Brain microvascular endothelial cell (primary cell): Measurements from ENCODE around the gene FDXACB1.
A peak's percentile ranks its signal among the peaks of the same experiment; 100 is the strongest.

Source experiments
- DNase-seq: peaks from one replicate; pipeline ENCODE4 v3.0.0-alpha.2; 2020
- H3K27ac ChIP-seq: fragments of 250-450 bp; sonication (Bioruptor Pico); 2 replicates; pipeline ENCODE4 v1.5.1; 2020; ENCODE audit warnings: mild to moderate bottlenecking, moderate library complexity
- H3K27me3 ChIP-seq: fragments of 250-450 bp; sonication (Bioruptor Pico); replicated peaks from 2 replicates; pipeline ENCODE4 v1.5.1; 2020; ENCODE audit warnings: mild to moderate bottlenecking
- H3K36me3 ChIP-seq: fragments of 250-450 bp; sonication (Bioruptor Pico); replicated peaks from 2 replicates; pipeline ENCODE4 v1.5.1; 2020; ENCODE audit warnings: mild to moderate bottlenecking
- H3K4me3 ChIP-seq: 2 replicates; pipeline ENCODE4 v1.5.1; 2011; ENCODE audit warnings: low read depth, mild to moderate bottlenecking, control low read depth, low read length, moderate library complexity
- in situ Hi-C: cut with HindIII; loops from 2 replicates; pipeline ENCODE4 v1.10.0; 2017; ENCODE audit warnings: low sequenced_read_pairs, low pct_ligation_motif_present
- TF ChIP-seq, protein P1 (sequence below): IDR thresholded peaks from 2 replicates; pipeline ENCODE4 v1.5.1; 2011; ENCODE audit warnings: low read depth, mild to moderate bottlenecking, moderate library complexity, low read length, control low read depth, inconsistent platforms; ENCODE audit errors: missing control alignments

FDXACB1 gene

DNA sequence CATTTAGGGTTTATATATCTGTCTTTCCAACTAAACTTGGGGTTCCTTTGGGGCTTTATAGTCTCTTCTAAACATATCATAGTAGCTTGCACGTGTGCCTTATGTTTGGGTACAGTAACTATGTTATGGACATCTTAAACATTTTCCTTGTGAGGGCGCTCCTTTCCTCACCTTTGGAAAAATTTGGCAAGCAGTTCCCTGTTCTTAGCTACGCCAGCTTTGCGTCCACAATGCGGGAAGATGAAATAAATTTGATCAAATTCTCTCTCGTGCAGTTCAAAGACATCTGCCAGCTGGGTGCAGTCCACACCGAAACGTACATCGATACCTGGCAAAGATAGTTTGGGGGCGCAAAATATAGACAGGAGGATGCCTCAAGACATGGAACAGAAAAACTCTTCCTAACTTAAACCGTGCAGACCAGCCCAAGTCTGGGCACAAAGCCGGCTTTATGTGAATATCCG is 548 bp downstream of the FDXACB1 start:
- DNase-seq: no peak

DNA sequence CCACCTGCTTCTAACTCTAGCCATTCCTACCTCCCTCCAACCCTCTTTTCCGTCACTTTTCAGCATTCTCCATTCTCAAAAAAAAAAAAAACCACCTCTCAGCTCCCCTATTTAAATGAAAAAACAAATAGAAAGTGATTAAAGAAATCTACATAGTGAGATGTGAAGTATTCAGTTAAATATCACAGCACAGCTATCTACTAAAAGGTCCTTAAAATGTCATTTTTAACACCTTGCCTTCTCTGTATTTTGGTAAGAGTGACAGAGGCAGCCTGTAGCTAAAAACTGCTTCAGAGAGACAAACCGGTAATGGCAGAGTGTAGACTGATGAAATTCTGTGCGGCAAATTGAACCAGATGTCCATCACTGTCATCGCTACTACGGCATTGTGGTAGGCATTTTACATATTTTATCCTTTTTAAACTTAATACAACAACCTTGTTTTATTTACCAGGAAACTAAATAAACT is 7.2 kb downstream of the FDXACB1 start:
- DNase-seq: no peak
- in situ Hi-C loops: no loop called here
- peak overlapping the region; percentile 87 for H3K4me3 ChIP-seq
- no peaks in the 10 kb centered on the region for H3K27me3 ChIP-seq
- peak overlapping the region; percentile 84 for H3K27ac ChIP-seq
- TF ChIP-seq, protein P1, sequence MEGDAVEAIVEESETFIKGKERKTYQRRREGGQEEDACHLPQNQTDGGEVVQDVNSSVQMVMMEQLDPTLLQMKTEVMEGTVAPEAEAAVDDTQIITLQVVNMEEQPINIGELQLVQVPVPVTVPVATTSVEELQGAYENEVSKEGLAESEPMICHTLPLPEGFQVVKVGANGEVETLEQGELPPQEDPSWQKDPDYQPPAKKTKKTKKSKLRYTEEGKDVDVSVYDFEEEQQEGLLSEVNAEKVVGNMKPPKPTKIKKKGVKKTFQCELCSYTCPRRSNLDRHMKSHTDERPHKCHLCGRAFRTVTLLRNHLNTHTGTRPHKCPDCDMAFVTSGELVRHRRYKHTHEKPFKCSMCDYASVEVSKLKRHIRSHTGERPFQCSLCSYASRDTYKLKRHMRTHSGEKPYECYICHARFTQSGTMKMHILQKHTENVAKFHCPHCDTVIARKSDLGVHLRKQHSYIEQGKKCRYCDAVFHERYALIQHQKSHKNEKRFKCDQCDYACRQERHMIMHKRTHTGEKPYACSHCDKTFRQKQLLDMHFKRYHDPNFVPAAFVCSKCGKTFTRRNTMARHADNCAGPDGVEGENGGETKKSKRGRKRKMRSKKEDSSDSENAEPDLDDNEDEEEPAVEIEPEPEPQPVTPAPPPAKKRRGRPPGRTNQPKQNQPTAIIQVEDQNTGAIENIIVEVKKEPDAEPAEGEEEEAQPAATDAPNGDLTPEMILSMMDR: no peak
- H3K36me3 ChIP-seq: peaks cover 9% of the 10 kb centered on the region

More for the DNA sequence above, 548 bp downstream of the FDXACB1 start:
- Histone ChIP-seq H3K27me3 (no peaks in the 10 kb centered on the region), H3K27ac (peak overlapping the region; percentile 96), H3K36me3 (peaks cover 2% of the 10 kb centered on the region), H3K4me3 (peak overlapping the region; percentile 89)
- in situ Hi-C loops: no loop called here
- TF ChIP-seq, protein P1: no peak

DNA sequence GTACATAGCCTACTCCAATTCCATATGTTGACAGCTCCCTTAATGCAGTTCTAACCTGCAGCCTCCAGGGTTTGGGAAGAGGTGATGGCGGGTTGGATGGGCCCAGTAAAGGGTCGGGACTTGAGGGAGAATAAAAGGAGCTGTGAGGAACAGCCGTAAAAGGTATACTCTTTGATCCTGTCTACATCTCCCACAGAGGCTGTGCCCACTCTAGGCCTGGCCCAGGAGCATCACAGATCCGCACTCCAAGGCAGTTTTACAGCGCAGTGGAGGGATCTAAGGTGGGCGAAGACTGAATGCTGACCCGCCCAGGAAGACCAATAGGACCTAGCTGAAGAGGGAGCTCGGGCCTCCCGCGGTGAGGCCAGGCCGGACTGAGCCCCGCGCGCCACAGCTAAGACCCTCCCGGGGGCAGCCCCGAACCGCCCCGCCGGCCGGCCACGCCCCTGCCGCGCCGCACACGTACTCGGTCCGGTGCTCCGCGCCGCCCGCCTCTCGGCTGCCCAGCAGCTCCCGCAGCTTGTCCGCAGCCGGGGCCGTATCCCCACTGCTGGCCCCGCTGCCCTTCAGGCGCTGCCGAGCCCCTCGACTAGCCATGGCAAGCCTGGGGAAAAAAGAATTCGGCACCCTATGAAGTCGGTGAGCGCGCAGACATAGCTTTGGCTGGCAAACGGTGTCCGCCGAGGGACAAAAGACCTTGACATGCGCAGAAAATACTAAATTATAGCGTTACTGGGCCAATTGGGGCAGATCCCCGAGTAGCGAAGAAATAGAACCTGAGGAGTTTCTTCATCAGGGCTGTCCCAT is 7.9 kb downstream of the FDXACB1 start, which contains the start of gene ALG9:
Gene ALG9, minus strand, starts transcription at position 696 of the 807 bp plus-strand sequence. Its CDS starts 99 bp downstream, at position 597.
- TF ChIP-seq, protein P1: peak; percentile 59
- Histone ChIP-seq H3K27ac (peak within 1 kb of the TSS; percentile 84), H3K4me3 (peak within 1 kb of the TSS; percentile 87), H3K27me3 (no peaks in the 10 kb centered on the region), H3K36me3 (peaks cover 11% of the 10 kb centered on the region)
- peak; percentile 85 for DNase-seq
- in situ Hi-C loops: no loop called here

DNA sequence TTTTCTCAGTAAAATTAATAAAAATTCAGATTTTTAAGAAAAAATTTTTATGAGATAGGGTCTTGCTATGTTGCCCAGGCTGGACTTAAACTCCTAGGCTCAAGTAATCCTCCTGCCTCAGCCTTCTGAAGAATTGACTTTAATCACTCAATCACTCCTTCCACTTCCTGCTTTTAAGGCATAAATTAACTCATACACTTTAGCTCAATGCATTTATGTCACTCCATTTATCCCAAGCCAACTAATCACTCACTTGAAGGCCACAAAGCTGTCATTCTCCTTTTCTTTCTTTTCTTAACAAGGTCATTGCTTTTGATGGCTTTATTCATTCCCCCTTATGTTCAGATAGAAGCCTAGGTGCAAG is 8.5 kb downstream of the FDXACB1 start:
- peak overlapping the region; percentile 87 for H3K4me3 ChIP-seq
- in situ Hi-C loops: no loop called here
- H3K27me3 ChIP-seq: no peaks in the 10 kb centered on the region
- H3K36me3 ChIP-seq: peaks cover 13% of the 10 kb centered on the region
- DNase-seq: no peak
- TF ChIP-seq, protein P1: no peak
- no peak overlapping the region for H3K27ac ChIP-seq

DNA sequence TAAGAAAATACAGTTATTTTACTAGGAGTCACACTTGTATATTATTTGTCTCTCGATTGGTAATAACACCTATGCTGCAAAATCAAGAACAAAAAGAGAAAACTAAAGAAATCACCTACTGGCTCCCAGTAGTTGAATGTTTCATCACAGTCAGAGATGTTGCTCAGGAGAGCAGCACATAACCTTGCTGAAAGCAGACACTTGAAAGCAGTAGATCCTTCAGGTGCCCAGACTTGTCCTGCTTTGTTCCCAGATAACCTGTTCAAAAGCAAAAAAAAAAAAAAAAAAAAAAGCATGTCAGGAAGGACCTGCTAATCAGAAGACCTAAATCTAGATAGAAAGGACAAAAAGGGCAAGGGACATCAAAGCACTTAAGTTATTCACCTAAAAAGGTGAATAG is 8.9 kb downstream of the FDXACB1 start:
- no peak overlapping the region for H3K27ac ChIP-seq

More for the DNA sequence above, 8.9 kb downstream of the FDXACB1 start:
- no peak for DNase-seq
- H3K27me3 ChIP-seq: no peaks in the 10 kb centered on the region
- in situ Hi-C loops: no loop called here
- no peak overlapping the region for H3K4me3 ChIP-seq
- peaks cover 13% of the 10 kb centered on the region for H3K36me3 ChIP-seq
- TF ChIP-seq, protein P1: no peak
